ENCODE measurements around the gene SLC6A5.
"Not testable (repeated sequence)": the region's sequence is repeated elsewhere in the genome, so short reads cannot be mapped to it uniquely, and the experiment has no call there.

Gene SLC6A5

DNA sequence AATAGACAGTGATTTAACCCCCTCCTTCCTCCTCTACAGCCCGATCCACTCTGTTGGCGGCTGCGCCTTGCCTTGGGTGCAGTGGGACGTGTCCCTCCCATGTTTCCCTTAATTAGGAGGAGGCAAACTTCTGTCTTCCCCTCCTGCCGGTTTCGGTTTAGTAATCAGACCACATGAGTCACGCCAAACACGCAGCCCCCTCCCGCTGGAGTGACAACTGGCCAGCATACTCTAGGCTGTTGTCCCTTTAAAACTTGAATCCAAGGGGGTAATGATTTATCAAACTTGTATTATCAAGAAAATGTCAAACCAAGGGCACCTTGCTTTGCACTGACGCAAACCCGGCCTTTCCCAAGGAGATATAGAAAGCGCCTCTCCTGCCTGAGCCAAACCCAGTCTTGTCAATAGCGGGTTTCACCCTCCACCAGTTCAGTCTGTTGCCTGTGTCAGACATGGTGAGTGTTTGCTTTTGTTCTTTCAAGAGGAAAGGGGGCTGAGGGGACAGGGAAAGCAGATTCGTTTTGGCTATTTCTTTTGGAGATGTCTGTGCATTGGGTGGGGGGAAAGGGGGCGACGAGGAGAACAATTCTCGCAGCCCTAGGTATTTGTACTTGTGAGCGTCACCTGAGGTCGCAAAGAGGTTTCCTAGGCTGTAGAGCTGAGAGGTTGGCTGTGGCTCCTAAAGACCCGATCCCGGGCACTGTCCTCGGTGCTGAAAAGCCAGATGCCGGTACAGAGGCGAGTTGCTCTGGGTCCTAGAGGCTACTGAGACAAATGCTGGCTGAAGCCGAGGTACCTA, at the start of gene SLC6A5:
Gene SLC6A5 (plus strand): TSS at position 388 of the 799 bp plus-strand sequence. CDS start 65 bp downstream, at position 453.
- no peak for DNase-seq (ENCODE audit: low read depth)

- no peak for DNase-seq (ENCODE audit: low read depth)
These were observed 48.3 kb upstream of the SLC6A5 start for GRCh38 chr11:20551096-20551495.

DNA sequence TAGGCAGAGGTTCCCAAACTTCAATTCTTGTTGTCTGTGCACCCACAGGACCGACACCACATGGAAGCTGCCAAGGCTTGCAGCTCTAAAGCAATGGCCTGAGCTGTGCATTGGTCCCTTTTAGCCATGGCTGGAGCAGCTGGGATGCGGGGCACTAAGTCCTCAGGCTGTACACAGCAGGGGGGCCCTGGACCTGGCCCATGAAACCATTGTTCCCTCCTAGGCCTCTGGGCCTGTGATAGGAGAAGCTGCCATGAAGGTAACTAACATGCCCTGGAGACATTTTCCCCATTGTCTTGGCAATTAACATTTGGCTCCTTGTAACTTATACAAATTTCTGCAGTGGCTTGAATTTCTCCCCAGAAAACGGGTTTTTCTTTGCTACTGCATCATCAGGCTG, 43.6 kb upstream of the SLC6A5 start:
- no peak for DNase-seq (ENCODE audit: low read depth)

GRCh38 chr11:20556396-20556795, 43.0 kb upstream of the SLC6A5 start:
- not testable (repeated sequence) for DNase-seq (ENCODE audit: low read depth)

- DNase-seq (ENCODE audit: low read depth): no peak
These were observed 40.7 kb upstream of the SLC6A5 start for GRCh38 chr11:20558741-20559140.

GRCh38 chr11:20559523-20560300, 39.7 kb upstream of the SLC6A5 start:
- no peak for DNase-seq (ENCODE audit: low read depth)

- DNase-seq (ENCODE audit: low read depth): no peak
These were observed 37.5 kb upstream of the SLC6A5 start for GRCh38 chr11:20561915-20562314.

DNA sequence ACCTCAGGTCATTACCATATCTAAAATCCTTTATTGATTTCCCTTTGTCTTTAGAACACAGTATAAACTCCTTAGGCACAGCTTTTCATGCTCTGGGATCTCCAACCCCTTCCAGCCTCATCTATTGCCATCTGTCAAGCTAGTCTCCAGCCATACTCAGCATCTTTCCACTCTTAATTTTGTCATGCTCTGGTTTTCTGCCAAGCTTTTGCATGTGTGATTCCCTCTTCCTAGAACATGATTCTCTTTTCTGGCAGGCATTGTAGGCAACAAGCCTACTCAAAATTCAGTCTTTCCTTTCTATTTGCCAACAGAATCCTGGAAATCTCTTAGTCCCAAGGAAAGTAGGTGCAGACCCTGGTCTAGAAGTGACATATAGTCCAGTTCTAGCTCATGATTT, 35.5 kb upstream of the SLC6A5 start:
- no peak for DNase-seq (ENCODE audit: low read depth)

DNA sequence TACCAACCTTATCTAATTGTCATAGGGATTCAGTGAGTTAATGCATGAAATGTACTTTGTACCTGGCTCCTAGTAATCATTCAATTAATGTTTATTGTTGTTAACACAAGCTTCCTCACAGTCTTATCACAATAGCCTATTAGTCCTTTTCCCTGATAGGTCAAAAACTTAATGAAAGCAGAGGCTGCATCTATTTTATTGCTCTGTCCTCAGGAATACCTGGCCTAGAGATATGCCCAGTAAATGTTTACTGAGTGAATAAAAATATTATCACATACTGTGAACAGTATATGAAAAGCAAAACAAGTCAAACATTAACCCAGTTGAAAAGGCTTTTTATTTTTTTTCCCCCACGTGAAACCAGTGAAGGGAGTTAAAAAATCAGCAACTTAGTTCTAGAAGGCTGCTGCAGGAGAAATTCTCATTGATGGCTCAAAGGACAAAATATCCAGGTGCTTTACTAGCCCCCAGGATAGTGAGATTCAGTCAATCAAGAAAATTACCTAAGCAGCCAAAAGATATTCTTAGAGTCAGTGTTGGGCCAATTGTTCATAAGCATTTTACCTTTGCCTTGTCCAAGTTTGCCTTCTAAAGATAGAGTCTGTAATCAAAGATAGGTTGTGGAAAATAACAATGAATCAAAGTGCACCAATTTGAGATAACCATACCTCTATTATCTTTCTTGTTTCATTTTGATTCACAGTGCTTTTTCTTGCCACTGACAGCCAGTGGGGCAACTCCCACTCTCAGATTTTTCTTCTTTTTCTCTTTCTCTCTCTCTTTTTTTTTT, 34.4 kb upstream of the SLC6A5 start:
- no peak for DNase-seq (ENCODE audit: low read depth)

- DNase-seq (ENCODE audit: low read depth): not testable (repeated sequence)
These were observed 33.3 kb upstream of the SLC6A5 start for GRCh38 chr11:20566115-20566514.

GRCh38 chr11:20566591-20567434, 32.6 kb upstream of the SLC6A5 start:
- no peak for DNase-seq (ENCODE audit: low read depth)

GRCh38 chr11:20579725-20580124, 19.7 kb upstream of the SLC6A5 start:
- not testable (repeated sequence) for DNase-seq (ENCODE audit: low read depth)

DNA sequence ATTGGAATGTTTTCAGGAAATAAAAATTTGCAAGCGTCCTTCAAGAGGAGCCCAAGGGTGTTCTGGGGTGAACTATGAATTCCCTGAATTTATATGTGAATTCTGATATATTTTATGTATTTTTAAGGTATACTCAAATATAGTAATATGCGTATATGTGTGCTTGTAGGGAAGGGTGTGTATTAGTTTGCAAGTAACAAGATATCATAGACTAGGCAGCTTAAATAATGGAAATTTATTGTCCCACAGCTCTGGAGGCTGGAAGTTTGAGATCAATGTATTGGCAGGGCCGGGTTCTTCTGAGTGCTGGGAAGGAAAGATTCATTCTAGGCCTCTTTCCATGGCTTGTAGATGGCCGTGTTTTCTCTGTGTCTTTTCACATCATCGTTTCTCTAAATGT, 16.2 kb upstream of the SLC6A5 start:
- no peak for DNase-seq (ENCODE audit: low read depth)

DNA sequence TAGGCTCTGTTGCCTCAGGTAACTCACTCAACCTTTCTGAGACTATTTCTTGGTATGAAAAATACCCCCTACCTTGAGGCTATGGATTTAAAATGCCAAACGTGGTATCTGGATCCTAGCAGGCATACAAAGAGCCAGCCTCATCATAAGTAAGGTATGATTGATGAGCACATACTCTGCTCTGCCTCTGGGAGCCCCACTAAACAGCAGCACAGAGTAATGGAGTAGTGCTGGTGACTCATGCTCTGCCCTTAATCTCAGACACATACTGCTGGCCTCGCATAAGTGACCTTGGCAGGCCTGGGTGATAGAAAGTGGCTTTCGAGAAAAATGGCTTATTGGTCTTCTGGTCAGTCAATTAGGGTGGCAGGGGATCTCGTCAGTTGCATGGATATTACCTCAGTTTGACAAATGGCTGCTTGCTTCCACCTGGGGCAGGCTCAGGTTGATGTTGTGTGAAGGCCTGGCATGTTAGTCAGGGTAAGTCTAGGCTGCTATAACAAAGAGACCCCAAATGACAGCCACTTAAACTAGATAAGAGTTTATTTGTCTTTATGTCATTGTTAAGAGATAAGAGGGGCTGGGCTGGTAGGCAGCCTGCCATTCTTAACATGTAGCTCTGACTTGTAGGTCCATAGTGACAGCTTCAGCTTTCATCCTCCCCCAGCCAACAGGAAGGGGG, 15.2 kb upstream of the SLC6A5 start:
- DNase-seq (ENCODE audit: low read depth): no peak

GRCh38 chr11:20589796-20590195, 9.6 kb upstream of the SLC6A5 start:
- DNase-seq (ENCODE audit: low read depth): no peak

- DNase-seq (ENCODE audit: low read depth): no peak
These were observed 9.0 kb upstream of the SLC6A5 start for GRCh38 chr11:20590381-20590780.

- DNase-seq (ENCODE audit: low read depth): no peak
These were observed 6.7 kb upstream of the SLC6A5 start for GRCh38 chr11:20592741-20593140.

- no peak for DNase-seq (ENCODE audit: low read depth)
These were observed 4.9 kb upstream of the SLC6A5 start for GRCh38 chr11:20594274-20595061.

DNA sequence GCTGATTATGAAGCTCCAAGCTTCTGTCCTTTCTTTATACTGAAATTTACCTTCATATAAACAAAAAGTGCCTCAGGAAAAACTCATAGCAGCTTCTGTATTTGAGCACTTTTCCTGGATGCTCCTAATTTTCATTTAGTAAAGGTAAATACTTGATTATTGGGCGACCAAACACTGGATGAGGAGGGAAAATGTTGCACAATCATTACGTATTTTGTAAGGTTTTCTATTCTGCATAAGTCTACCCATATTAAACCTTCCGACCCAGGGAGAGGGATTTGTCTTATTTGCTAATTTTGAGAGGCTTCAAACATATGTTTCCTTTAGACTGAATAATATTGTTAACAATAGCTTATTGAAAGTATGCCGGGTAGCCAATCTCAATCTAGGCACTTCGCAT, 4.3 kb upstream of the SLC6A5 start:
- no peak for DNase-seq (ENCODE audit: low read depth)

Data from stimulated activated CD8-positive, alpha-beta memory T cell treated with anti-CD3 and anti-CD28 coated beads, Interleukin-15, amount 100 ng/mL, for 1 hour (primary cell).